Right lobe of liver (tissue), 6 donors: ENCODE data around the gene ZMIZ1. TPM values are rescaled to one million over a fixed set of nuclear protein-coding genes. Genes with fewer than 3 reads are reported as not detected.

ENCODE experiments used
- ATAC-seq, 4 donors: fragments of 200-7000 bp; cut with Tn5 transposase; one replicate each; pipeline ENCODE4 v1.9.1; 2020; ENCODE audit warnings: mild to moderate bottlenecking in 4 of 4, moderate library complexity in 4 of 4
- DNase-seq, 3 donors: peaks; one replicate each; pipeline ENCODE4 v3.0.0-alpha.2; 2020
- H3K27ac ChIP-seq, 3 donors: fragments of 200-600 bp; one replicate each; pipeline ENCODE4 v1.8.0; 2022
- H3K27me3 ChIP-seq, 2 donors: fragments of 200-600 bp; one replicate each; pipeline ENCODE4 v1.8.0; 2022
- H3K36me3 ChIP-seq, 4 donors: fragments of 200-600 bp; sonication (generic) in 1 of 4; one replicate each; pipeline versions ENCODE4 v1.5.1 to v1.8.0; 2017 to 2022; ENCODE audit warnings: control low read depth in 1 of 4
- H3K4me1 ChIP-seq, 4 donors: fragments of 200-600 bp; sonication (generic) in 1 of 4; one replicate each; pipeline versions ENCODE4 v1.5.1 to v1.8.0; 2017 to 2022; ENCODE audit warnings: control low read depth in 1 of 4
- H3K4me3 ChIP-seq, 3 donors: fragments of 200-600 bp; one replicate each; pipeline ENCODE4 v1.8.0; 2022
- H3K9me3 ChIP-seq, 4 donors: fragments of 200-600 bp; sonication (generic) in 1 of 4; one replicate each; pipeline versions ENCODE4 v1.5.1 to v1.8.0; 2017 to 2022; ENCODE audit warnings: control low read depth in 1 of 4
- POLR2A ChIP-seq: fragments of 450-650 bp; IDR thresholded peaks from one replicate; pipeline ENCODE4 v1.6.1; 2017; ENCODE audit warnings: antibody characterized with exemption, mild to moderate bottlenecking
- WGBS: methylation state at CpG from one replicate; pipeline ENCODE4 v1.1.6; 2018; ENCODE audit warnings: low coverage, low lambda C conversion rate; ENCODE audit not compliant: insufficient coverage; ENCODE audit errors: missing lambda C conversion rate; 5-methylcytosine and 5-hydroxymethylcytosine counted together
- intact Hi-C, 2 donors: fragments of 100-400 bp; cut with DNase I; formaldehyde crosslinking; loops; one replicate each; pipeline versions ENCODE4 v1.11.2 to v1.14.1; 2022
- total RNA-seq, 6 experiments: library from RNA; depleted of rRNA in 2 of 6; stranded (reverse); fragments of >200 nt in 2 of 6; fragmentation: NEBNext Ultra II Directional in 3 of 6; extraction: Animal tissue kit (Norgen Biotek cat#: 25700) in 3 of 6; gene quantifications; one replicate each; pipeline versions ENCODE4 v1.1.0 to v1.2.4, GENCODE V29; 2016 to 2023
- TF ChIP-seq, protein P1 (sequence below), 4 donors: fragments of 200-600 bp in 3 of 4; fragments of 450-650 bp in 1 of 4; IDR thresholded peaks; one replicate each; pipeline versions ENCODE4 v1.5.1 to v1.8.0; 2016 to 2022; ENCODE audit warnings: antibody characterized with exemption in 4 of 4, mild to moderate bottlenecking in 2 of 4
- donor health status: DM: no; HTN: yes; CAD: no.
- donor health status: DM: no; HTN: no; CAD: no.
- donor health status: DM: no; HTN: no; CAD: no.
- donor health status: DM: no; HTN: yes; CAD: no.
- donor health status: DM: no; HTN: yes; CAD: no.

Gene ZMIZ1
- total RNA-seq, 6 experiments from 2014 or later: 9.9 to 22.8 (median 12.3) TPM

DNA sequence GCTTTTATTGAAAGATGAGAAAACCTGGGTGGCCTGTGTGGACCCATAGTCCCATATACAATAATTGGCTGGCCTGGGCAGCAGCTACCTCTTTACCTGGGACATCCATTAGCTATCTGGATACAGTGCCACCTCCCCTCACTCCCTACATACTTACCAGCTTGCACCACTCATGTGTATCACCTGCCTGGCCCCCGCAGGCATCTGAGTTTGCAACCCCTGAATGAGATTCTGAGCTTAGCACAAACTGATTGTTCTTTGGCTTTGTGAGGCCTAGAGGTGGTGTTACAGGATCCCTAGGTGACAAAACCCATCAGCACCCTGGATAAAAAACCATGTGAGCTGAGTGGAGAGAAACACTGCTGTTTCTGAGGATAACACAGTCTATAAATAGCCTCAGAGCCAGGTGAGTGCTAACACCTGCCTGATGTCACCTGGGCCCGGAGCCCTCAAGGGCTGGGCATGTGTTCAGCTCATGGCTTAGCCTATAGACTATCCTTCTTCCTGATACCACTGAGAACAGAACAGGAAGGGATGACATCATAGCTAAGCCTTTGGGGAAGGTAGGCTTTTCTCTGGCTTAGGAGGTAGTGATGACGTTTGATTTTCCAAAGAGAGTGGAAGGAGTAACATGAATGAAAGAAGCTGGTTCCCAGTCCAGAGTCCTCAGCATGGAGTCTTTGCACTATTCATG is 275.9 kb downstream of the ZMIZ1 start:
- no peaks in the 10 kb centered on the region for H3K27me3 ChIP-seq
- no peak overlapping the region for H3K27ac ChIP-seq
- intact Hi-C loops: no loop called here
- peaks cover 0 to 65% (median 34%) of the 10 kb centered on the region in 4 donors for H3K4me1 ChIP-seq
- no peak for ATAC-seq
- 89% methylated on average over 1 of the region's 3 CpGs for WGBS
- TF ChIP-seq, protein P1, sequence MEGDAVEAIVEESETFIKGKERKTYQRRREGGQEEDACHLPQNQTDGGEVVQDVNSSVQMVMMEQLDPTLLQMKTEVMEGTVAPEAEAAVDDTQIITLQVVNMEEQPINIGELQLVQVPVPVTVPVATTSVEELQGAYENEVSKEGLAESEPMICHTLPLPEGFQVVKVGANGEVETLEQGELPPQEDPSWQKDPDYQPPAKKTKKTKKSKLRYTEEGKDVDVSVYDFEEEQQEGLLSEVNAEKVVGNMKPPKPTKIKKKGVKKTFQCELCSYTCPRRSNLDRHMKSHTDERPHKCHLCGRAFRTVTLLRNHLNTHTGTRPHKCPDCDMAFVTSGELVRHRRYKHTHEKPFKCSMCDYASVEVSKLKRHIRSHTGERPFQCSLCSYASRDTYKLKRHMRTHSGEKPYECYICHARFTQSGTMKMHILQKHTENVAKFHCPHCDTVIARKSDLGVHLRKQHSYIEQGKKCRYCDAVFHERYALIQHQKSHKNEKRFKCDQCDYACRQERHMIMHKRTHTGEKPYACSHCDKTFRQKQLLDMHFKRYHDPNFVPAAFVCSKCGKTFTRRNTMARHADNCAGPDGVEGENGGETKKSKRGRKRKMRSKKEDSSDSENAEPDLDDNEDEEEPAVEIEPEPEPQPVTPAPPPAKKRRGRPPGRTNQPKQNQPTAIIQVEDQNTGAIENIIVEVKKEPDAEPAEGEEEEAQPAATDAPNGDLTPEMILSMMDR (IDR thresholded peaks at IDR 0.05): no peak
- TF ChIP-seq POLR2A: no peak
- no peaks in the 10 kb centered on the region for H3K9me3 ChIP-seq
- no peak overlapping the region for H3K4me3 ChIP-seq
- peaks cover 0 to 7% (median 4%) of the 10 kb centered on the region in 4 donors for H3K36me3 ChIP-seq
- peak in 1 of 3 donors; percentile 28 for DNase-seq

GRCh38 chr10:79345241-79346011 is 276.7 kb downstream of the ZMIZ1 start:
- H3K27ac ChIP-seq: no peak overlapping the region
- intact Hi-C loops: no loop called here
- no peak overlapping the region for H3K4me3 ChIP-seq
- WGBS: 18% methylated on average over 2 of the region's 5 CpGs
- H3K9me3 ChIP-seq: no peaks in the 10 kb centered on the region
- ATAC-seq: no peak
- no peaks in the 10 kb centered on the region for H3K27me3 ChIP-seq
- H3K4me1 ChIP-seq: peaks cover 0 to 60% (median 30%) of the 10 kb centered on the region in 4 donors
- peaks cover 0 to 15% (median 11%) of the 10 kb centered on the region in 4 donors for H3K36me3 ChIP-seq
- TF ChIP-seq, protein P1 (IDR thresholded peaks at IDR 0.05): no peak
- TF ChIP-seq POLR2A: no peak
- DNase-seq: peak in 1 of 3 donors; percentile 54

GRCh38 chr10:79346012-79346340 is 277.2 kb downstream of the ZMIZ1 start:
- WGBS: 80% methylated on average over 1 of the region's 2 CpGs
- H3K27me3 ChIP-seq: no peaks in the 10 kb centered on the region
- DNase-seq: peak in 1 of 3 donors; percentile 60
- H3K9me3 ChIP-seq: no peaks in the 10 kb centered on the region
- intact Hi-C loops: no loop called here
- H3K4me1 ChIP-seq: peaks cover 0 to 54% (median 29%) of the 10 kb centered on the region in 4 donors
- H3K36me3 ChIP-seq: peaks cover 0 to 20% (median 13%) of the 10 kb centered on the region in 4 donors
- TF ChIP-seq, protein P1 (IDR thresholded peaks at IDR 0.05): no peak
- no peak for TF ChIP-seq POLR2A
- H3K27ac ChIP-seq: no peak overlapping the region
- H3K4me3 ChIP-seq: no peak overlapping the region
- ATAC-seq: no peak

DNA sequence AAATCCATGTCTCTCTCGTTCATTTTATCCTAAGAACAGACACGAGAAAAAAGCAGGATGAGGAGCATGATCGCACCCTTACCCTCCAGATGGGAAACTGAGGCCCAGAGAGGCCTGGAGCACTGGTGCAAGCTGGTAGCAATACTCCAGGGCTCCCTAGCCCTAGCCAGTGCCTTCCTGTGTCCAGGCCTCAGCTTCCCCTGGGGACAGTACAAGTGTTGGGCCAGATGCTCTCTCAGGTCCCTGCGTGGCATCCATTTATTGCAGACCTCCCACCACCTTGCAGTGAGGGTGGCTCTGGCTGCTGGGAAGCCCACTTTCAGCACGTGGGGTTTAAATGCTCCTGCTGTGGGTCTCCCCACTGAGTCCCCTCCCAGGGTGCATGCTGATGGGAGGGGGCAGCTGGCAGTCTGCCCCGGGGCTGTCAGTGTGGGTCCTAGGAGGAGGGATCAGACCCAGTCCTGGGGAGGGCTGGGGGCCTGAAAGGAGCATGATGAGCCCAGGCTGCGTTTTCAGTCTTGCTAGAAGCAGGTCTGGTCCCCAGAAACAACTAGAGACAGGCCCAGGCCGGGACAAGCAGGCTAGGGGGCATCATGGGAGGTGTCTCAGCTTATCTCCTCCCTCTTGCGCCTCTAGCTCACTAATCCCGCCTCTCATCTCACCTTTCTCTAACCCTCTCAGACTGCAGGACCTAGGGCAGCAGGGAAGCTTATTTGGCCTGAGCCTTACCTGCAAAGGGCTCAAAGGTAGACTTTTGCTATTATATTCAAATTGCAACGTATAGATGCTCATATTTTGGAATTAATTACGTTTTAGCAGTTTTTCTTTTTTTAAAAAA is 277.8 kb downstream of the ZMIZ1 start:
- intact Hi-C loops: no loop called here
- TF ChIP-seq POLR2A: no peak
- TF ChIP-seq, protein P1 (IDR thresholded peaks at IDR 0.05): no peak
- Histone ChIP-seq H3K4me3 (no peak overlapping the region), H3K4me1 (peaks cover 0 to 48% (median 26%) of the 10 kb centered on the region in 4 donors), H3K9me3 (no peaks in the 10 kb centered on the region), H3K36me3 (peaks cover 0 to 25% (median 17%) of the 10 kb centered on the region in 4 donors), H3K27me3 (no peaks in the 10 kb centered on the region), H3K27ac (peak overlapping the region in 1 of 3 donors; percentile 83)
- WGBS: 43% methylated on average over 6 of the region's 12 CpGs
- ATAC-seq: no peak
- peak in 1 of 3 donors; percentile 48 for DNase-seq
